Activated T-helper 17 cell treated with anti-CD3 and anti-CD28 coated beads, Interleukin-2, amount 50 U/mL, for 72 hours (primary cell): ENCODE measurements around the gene SPI1. TPM values are rescaled to one million over a fixed set of nuclear protein-coding genes. Genes with fewer than 3 reads are reported as not detected.
A peak's percentile ranks its signal among the peaks of the same experiment; 100 is the strongest.

Experiments
- ATAC-seq: fragments of 150-1000 bp; cut with Tn5 transposase; replicated peaks from 2 replicates; pipeline ENCODE4 v1.10.0; 2021; ENCODE audit warnings: mild to moderate bottlenecking, moderate library complexity
- H3K27ac Mint-ChIP-seq: one replicate; pipeline ENCODE4 v1.8.0; 2022; ENCODE audit warnings: mixed read lengths
- H3K27me3 Mint-ChIP-seq: one replicate; pipeline ENCODE4 v1.8.0; 2022; ENCODE audit warnings: mixed read lengths
- H3K36me3 Mint-ChIP-seq: one replicate; pipeline ENCODE4 v1.8.0; 2022; ENCODE audit warnings: low read depth, mild to moderate bottlenecking, mixed read lengths
- H3K4me1 Mint-ChIP-seq: one replicate; pipeline ENCODE4 v1.8.0; 2022; ENCODE audit warnings: mixed read lengths
- H3K4me3 Mint-ChIP-seq: one replicate; pipeline ENCODE4 v1.8.0; 2022; ENCODE audit warnings: mild to moderate bottlenecking, mixed read lengths
- H3K9me3 Mint-ChIP-seq: one replicate; pipeline ENCODE4 v1.8.0; 2022; ENCODE audit warnings: mixed read lengths
- total RNA-seq, 2 donors: library from RNA; stranded (reverse); gene quantifications; one replicate each; pipeline ENCODE4 v1.2.3, GENCODE V29; 2022

Gene SPI1
- total RNA-seq, 2 donors from 2014 or later = 0.21 TPM; not detected in 1

DNA sequence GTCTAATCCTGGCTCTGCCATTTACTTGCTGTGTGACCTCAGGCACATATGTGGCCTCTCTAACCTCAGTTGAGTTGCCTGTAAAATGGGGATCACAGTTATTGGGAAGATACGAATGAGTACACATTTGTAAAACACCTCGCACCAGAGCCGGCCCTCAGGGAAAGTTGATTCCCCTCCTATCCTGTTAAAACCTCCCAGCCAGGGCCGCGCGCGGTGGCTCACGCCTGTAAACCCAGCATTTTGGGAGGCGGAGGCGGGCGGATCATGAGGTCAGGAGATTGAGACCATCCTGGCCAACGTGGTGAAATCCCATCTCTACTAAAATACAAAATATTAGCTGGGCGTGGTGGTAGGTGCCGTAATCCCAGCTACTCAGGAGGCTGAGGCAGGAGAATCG lies 18.0 kb downstream of the SPI1 start:
- H3K27ac Mint-ChIP-seq = no peak overlapping the region
- H3K9me3 Mint-ChIP-seq = no peaks in the 10 kb centered on the region

DNA sequence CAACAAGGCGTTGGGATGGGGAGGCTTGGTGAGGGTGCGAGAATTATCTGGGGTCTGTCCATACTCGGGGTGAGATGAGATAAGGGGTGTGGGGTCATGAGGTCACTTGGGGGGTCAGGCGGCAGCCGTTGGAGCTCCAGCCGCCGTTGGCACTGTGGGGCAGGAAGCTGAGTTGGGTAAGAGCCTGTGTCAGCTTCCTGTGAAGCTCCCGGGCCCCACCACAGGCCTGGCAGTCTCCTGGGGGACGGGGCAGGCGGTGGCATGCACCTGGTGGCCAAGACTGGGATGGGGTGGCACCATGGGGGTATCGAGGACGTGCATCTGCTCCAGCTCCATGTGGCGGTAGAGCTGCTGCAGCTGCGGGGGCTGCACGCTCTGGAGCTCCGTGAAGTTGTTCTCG lies 18.8 kb downstream of the SPI1 start:
- no peak for ATAC-seq
- Mint-ChIP-seq H3K4me1 (no peaks in the 10 kb centered on the region), H3K36me3 (no peaks in the 10 kb centered on the region), H3K27me3 (no peaks in the 10 kb centered on the region), H3K27ac (no peak overlapping the region), H3K4me3 (no peak overlapping the region), H3K9me3 (no peaks in the 10 kb centered on the region)

More for the DNA sequence above, 18.0 kb downstream of the SPI1 start:
- no peaks in the 10 kb centered on the region for H3K36me3 Mint-ChIP-seq
- no peaks in the 10 kb centered on the region for H3K27me3 Mint-ChIP-seq
- ATAC-seq = no peak
- H3K4me1 Mint-ChIP-seq = no peaks in the 10 kb centered on the region
- no peak overlapping the region for H3K4me3 Mint-ChIP-seq

DNA sequence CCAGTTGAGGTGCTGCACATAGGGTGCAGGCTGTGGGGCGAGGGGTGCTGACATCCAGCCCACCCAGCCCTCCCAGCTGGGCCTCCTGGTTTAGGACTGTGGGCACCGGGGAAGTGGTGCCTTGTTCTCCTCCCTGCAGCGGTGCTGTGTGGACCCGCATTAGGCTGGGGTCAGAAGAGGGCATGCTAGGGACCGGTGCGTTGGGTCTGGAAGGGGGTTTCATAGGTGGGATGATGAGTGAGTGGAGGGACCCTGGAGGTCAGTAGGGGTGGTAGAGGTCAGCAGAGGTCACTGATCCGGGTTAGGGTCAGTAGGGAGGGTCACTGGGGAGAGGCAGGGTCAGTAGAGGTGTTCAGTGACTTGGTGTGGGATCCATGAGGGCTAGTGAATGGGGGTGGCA lies 19.2 kb downstream of the SPI1 start:
- H3K9me3 Mint-ChIP-seq = no peaks in the 10 kb centered on the region
- no peak for ATAC-seq
- no peaks in the 10 kb centered on the region for H3K36me3 Mint-ChIP-seq
- no peak overlapping the region for H3K4me3 Mint-ChIP-seq
- H3K27me3 Mint-ChIP-seq = no peaks in the 10 kb centered on the region
- H3K27ac Mint-ChIP-seq = no peak overlapping the region
- no peaks in the 10 kb centered on the region for H3K4me1 Mint-ChIP-seq

DNA sequence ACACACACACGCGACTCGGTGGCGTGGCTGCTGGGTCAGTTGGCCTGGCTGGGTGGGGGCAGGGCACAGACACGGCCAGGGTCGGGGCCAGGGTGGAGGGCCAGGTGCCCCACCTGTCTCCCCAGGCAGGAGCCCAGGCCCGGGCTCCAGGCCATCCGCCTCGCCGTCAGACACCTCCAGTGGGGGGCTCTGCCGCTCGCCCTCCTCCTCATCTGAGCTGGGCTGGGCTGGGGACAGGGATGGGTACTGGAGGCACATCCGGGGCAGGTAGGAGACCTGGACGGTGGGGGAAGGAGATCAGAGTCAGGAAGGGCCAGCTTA lies 19.7 kb downstream of the SPI1 start:
- Mint-ChIP-seq H3K4me3 (no peak overlapping the region), H3K27me3 (no peaks in the 10 kb centered on the region), H3K36me3 (no peaks in the 10 kb centered on the region), H3K9me3 (no peaks in the 10 kb centered on the region), H3K4me1 (no peaks in the 10 kb centered on the region), H3K27ac (no peak overlapping the region)
- ATAC-seq = no peak

DNA sequence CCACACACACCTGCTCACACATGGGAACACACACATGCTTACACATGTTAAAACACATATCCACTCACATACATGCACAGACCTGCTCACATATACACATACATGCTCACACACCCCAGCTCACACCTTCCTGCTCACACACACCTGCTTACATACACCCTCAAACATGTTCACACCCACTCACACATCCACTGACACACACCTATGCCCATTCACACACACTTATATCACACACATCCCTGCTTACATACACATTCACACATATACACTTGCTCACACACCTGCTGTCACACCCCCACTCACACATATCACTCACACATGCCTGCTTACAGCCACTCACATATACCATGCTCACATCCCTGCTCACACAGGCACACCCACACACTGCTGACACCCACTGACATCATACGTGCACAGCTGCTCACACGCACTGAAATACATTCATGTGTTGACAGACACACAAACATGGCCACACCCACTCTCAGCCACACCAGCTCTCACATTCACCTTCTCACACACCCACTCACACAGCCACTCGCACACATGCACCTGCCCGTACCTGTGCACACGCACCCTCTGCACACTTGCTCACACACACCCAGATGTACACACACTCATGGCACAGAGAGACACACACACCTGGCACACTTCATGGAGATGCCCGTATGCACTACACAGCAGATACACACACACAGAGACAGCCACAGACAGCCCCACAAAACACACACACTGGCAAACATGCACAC lies 20.2 kb downstream of the SPI1 start:
- no peaks in the 10 kb centered on the region for H3K9me3 Mint-ChIP-seq
- no peak for ATAC-seq
- no peak overlapping the region for H3K27ac Mint-ChIP-seq
- no peaks in the 10 kb centered on the region for H3K36me3 Mint-ChIP-seq
- H3K4me3 Mint-ChIP-seq = no peak overlapping the region
- no peaks in the 10 kb centered on the region for H3K4me1 Mint-ChIP-seq
- H3K27me3 Mint-ChIP-seq = no peaks in the 10 kb centered on the region

DNA sequence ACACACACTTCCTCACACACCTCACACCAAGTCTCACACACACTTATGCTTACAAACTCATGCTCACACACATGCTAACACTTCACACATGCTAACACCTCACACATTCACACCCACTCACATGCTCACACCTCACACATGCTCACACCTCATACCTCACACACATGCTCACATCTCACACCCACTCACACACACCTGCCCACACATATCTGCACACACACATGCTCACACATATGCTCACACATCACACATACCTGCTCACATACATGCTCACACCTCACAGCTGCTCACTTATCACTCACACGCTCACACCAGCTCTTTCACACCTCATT lies 21.4 kb downstream of the SPI1 start:
- Mint-ChIP-seq H3K27ac (no peak overlapping the region), H3K36me3 (no peaks in the 10 kb centered on the region), H3K4me3 (no peak overlapping the region), H3K9me3 (no peaks in the 10 kb centered on the region), H3K27me3 (no peaks in the 10 kb centered on the region), H3K4me1 (no peaks in the 10 kb centered on the region)
- no peak for ATAC-seq

DNA sequence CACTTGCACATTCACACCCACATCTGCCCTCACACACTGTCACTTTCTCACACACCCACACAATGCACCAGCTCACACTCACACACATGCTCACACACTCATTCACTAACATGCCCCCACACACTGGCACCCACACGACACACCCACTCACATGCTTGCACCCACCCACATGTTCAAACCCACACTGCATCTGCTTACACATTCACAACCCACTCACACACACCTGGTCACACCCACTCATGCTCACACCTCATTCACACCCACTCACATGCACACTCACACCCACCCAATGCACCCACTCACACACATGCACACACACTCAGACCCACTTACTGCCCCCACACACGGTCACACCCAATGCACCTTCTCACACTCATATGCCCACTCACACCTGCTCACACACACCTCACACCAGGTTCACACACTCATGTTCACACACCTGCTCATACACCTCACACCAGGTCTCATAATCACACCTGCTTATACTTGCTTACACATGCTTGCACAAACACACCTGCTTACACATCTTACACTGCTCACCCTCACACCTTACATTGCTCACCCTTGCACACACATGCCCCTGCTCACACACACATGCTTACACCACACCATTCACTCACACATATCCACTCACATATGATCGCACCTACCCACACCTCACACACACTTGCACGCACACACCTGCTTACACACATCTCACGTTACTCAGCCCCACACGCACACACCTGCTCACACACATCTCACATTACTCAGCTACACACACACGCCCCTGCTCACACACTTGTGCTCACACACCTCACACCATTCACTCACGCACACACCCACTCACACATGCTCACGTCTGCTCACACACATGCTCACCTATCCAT lies 22.0 kb downstream of the SPI1 start:
- Mint-ChIP-seq H3K4me1 (no peaks in the 10 kb centered on the region), H3K36me3 (no peaks in the 10 kb centered on the region), H3K4me3 (no peak overlapping the region), H3K27ac (no peak overlapping the region), H3K27me3 (no peaks in the 10 kb centered on the region), H3K9me3 (no peaks in the 10 kb centered on the region)
- no peak for ATAC-seq

DNA sequence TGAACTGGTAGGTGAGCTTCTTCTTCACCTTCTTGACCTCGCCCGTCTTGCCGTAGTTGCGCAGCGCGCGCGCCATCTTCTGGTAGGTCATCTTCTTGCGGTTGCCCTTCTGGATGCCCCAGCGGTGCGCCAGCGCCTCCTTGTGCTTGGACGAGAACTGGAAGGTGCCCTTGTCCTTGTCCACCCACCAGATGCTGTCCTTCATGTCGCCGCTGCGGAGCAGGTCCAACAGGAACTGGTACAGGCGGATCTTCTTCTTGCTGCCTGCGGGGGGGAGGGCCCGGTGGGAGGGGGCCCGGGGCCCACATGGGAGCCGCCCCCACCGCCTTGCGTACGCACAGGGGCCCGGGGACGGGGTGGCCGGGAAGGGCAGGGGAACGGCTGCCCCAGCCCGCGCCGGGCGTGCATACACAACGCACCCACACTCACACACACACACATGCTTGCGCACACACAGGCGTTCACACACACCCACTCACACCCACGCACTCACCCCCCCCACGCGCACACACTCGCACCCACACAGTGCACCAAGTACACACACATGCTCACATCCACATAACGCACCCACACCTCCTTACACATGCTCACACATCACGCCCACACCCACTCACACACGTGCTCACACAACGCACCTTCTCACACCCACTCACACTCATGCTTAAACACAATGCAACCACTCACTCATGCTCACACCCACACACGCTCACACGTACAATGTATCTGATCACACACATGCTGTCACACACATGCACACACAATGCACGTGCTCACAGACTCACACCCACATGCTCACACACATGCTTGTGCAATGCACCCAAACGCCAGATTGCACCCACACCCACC lies 22.8 kb downstream of the SPI1 start:
- Mint-ChIP-seq H3K27me3 (no peaks in the 10 kb centered on the region), H3K4me3 (no peak overlapping the region), H3K9me3 (no peaks in the 10 kb centered on the region), H3K27ac (no peak overlapping the region), H3K4me1 (no peaks in the 10 kb centered on the region), H3K36me3 (no peaks in the 10 kb centered on the region)
- ATAC-seq = peak; percentile 31

DNA sequence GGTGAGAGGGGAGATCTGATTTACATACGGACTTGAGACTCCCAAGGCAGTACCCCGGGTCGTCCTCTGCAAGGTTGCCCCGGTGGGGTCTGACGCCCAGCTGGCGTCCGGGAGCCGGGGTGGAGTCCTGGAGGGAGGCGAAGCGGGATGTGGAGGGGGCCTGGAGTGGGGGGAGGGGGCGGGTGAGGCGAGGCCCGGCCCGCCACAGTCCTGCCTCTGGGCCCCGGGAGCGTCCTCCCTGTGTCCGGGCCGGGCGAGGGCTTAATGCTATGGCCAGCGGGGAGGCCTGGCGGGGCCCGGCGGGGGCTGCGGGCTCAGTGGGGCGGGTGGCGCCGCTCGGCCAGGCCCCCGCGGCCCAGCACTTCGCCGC lies 23.4 kb downstream of the SPI1 start:
- Mint-ChIP-seq H3K36me3 (no peaks in the 10 kb centered on the region), H3K27me3 (no peaks in the 10 kb centered on the region), H3K4me1 (no peaks in the 10 kb centered on the region), H3K4me3 (no peak overlapping the region), H3K27ac (no peak overlapping the region), H3K9me3 (no peaks in the 10 kb centered on the region)
- ATAC-seq = no peak

DNA sequence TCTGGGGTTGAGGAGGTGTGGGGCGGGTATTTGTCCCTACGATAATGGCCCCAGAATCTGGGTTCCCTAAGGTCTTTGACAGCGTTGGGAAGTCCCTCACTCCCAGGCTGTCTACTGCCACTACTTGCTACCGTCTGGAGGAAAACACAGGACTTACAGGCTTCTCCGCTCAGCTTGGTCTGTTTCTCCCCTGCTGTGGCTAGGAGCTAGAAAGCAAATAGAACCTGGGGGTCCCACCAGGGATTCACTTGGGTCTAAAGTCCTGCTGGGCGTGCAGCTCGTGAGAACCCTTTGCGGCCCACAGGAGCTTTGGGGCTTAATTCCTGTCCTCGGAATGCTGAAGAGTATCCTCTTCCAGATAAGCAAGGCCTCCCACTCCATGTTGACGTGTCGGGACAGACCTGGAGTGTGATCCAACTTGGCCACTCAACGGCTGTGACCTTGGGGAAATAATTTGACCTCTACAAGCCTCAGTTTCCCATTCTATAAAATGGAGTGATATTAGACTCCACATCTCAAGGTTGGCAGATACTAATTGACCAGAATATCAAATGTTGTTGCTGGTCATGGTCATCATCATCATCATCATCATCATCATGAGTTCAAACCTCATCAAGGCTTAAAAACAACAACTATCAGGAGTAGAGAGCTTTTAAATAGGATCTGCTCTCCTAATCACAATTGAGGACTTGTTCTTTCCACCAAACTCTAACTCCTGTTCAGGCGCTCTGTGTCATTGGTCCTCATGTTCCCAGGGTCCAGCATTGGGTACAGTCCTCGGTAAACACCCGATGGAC lies 24.2 kb downstream of the SPI1 start:
- Mint-ChIP-seq H3K27me3 (no peaks in the 10 kb centered on the region), H3K27ac (no peak overlapping the region), H3K4me3 (no peak overlapping the region), H3K4me1 (no peaks in the 10 kb centered on the region), H3K36me3 (no peaks in the 10 kb centered on the region), H3K9me3 (no peaks in the 10 kb centered on the region)
- ATAC-seq = no peak

DNA sequence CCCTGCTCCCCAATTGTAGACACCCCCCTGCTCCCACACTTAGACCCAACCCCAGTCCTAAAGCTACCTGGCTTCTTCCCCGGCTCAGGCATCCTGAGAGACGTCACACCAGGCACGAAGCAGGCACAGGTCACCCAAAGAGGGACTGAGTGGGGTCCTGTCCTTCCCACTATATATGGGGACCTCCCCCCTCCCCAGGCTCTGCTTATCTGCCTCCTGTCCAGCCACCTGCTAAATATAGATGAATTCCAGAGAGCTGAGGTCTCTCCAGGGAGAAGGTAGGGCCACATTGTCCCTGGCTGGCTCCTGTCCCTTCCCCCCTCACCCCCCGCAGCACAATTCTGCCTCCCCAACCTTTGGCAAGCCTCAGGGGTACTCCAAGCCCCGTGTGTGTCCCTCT lies 25.8 kb downstream of the SPI1 start, which contains the start of gene MYBPC3:
TSS of gene MYBPC3 (minus strand) at position 147 of the 400 bp plus-strand sequence. CDS start at position 92, 55 bp downstream.
- H3K27ac Mint-ChIP-seq = no peak within 1 kb of the TSS
- no peaks in the 10 kb centered on the region for H3K36me3 Mint-ChIP-seq

DNA sequence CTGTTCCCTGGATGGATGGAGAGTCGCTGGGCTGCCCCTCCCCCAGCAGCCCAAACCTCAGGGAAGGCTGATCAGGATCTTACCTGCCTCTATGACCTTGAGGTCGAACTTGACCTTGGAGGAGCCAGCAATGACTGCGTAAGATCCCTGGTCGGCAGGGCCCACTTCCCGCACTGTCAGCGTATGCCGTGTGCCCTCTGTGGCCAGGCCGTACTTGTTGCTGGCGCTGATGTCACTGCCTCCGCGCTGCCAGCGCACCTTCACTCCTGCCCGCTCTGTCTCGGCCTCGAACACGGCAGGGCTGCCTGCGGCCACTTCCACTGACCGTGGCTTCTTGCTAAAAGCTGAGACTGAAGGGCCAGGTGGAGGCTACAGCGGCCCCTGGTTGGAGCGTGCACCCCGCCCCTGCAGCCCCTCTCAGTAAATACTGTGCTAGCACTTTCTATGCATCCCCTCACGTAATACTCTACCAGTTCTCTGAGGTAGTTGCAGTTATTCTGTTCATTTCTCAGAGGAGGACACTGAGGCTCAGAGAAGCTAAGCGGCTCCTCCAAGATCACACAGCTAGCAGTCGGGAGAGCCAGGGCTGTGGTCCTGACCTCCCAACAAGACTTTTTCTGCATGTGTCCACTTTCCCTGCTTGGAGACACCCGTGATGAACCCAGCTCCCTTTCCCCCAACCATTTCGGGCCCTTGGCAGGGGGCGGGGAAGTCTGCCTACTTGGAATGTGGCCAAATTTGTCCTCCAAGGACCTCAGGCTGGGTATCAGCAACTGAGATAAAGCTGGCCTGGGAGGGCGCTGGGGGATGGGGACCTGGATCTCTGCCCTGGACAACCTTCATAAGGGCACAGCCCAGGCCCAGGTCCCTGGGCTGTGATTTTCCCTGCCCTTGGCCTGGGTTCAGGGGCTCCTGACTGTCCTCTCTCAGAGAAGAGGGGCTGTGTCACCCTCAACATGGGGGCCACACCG lies 26.9 kb downstream of the SPI1 start:
- H3K4me3 Mint-ChIP-seq = no peak overlapping the region
- ATAC-seq = no peak
- no peaks in the 10 kb centered on the region for H3K4me1 Mint-ChIP-seq
- no peaks in the 10 kb centered on the region for H3K9me3 Mint-ChIP-seq
- H3K27me3 Mint-ChIP-seq = no peaks in the 10 kb centered on the region
- H3K36me3 Mint-ChIP-seq = no peaks in the 10 kb centered on the region
- no peak overlapping the region for H3K27ac Mint-ChIP-seq

More for the DNA sequence above, 25.8 kb downstream of the SPI1 start, which contains the start of gene MYBPC3:
- no peaks in the 10 kb centered on the region for H3K4me1 Mint-ChIP-seq
- ATAC-seq = no peak
- no peak within 1 kb of the TSS for H3K4me3 Mint-ChIP-seq
- no peaks in the 10 kb centered on the region for H3K27me3 Mint-ChIP-seq
- no peaks in the 10 kb centered on the region for H3K9me3 Mint-ChIP-seq

DNA sequence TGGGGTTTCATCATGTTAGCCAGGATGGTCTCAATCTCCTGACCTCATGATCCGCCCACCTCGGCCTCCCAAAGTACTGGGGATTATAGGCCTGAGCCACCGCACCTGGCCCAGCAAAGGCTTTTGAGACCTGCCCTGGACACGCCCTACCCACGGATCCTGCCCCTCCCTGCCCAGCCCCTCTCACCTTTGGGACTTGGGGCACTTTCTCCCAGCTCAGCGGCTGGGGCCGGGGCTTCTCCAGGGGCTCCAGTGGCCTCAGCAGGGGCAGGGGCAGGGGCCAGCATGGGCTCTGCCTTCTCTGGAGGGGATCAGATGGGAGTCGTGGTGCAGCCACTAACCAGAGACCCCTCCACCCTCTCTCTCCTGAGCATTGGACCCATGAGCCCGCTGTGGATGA lies 28.0 kb downstream of the SPI1 start:
- Mint-ChIP-seq H3K27ac (no peak overlapping the region), H3K27me3 (no peaks in the 10 kb centered on the region), H3K4me1 (no peaks in the 10 kb centered on the region), H3K9me3 (no peaks in the 10 kb centered on the region), H3K36me3 (no peaks in the 10 kb centered on the region), H3K4me3 (no peak overlapping the region)
- ATAC-seq = no peak
